IMR-90 (cell line): ENCODE measurements around the gene GNAO1. TPM values are rescaled to one million over a fixed set of nuclear protein-coding genes. Genes with fewer than 3 reads are reported as not detected.

Experiments used
- ATAC-seq: fragments of 200-7000 bp; cut with Tn5 transposase; 2 replicates; pipeline ENCODE4 v1.9.1; 2020; ENCODE audit warnings: low read depth, mild to moderate bottlenecking, moderate library complexity
- BruUV-seq: library from RNA; stranded (reverse); fragments of 400-500 nt; replicated peaks from 2 replicates; lab custom pipeline; 2021; lab: Mats Ljungman, UMichigan
- CTCF ChIA-PET: fragments of 300-600 bp; formaldehyde crosslinking; extraction: SDS; loops from one replicate; lab custom pipeline; 2021; ENCODE audit warnings: antibody characterized with exemption; lab: Yijun Ruan, JAX
- POLR2A ChIA-PET: fragments of 300-600 bp; sonication (Branson Sonifier 250); formaldehyde crosslinking; loops from one replicate; lab custom pipeline; 2022; ENCODE audit warnings: antibody characterized with exemption; ENCODE audit not compliant: unreplicated experiment; lab: Charles Lee
- DNase-seq: peaks from one replicate; pipeline ENCODE4 v3.0.0; 2013
- H2AFZ ChIP-seq: replicated peaks from 2 replicates; pipeline ENCODE3; 2013; ENCODE audit warnings: low read length, mild to moderate bottlenecking; ENCODE audit not compliant: poor library complexity
- H2AK5ac ChIP-seq: 2 replicates; pipeline ENCODE4 v1.6.1; 2013; ENCODE audit warnings: low read depth, low read length, inconsistent platforms
- H2AK9ac ChIP-seq: replicated peaks from 2 replicates; pipeline ENCODE3; 2013; ENCODE audit warnings: mild to moderate bottlenecking, low read depth, low read length, moderate library complexity; ENCODE audit not compliant: poor library complexity
- H2BK120ac ChIP-seq: 2 replicates; pipeline ENCODE4 v1.6.1; 2013; ENCODE audit warnings: low read depth, low read length, inconsistent platforms
- H2BK15ac ChIP-seq: 3 replicates; pipeline ENCODE4 v1.6.1; 2013; ENCODE audit warnings: low read depth, low read length, inconsistent platforms
- H2BK20ac ChIP-seq: 2 replicates; pipeline ENCODE4 v1.6.1; 2013; ENCODE audit warnings: low read depth, mild to moderate bottlenecking, inconsistent platforms, low read length, moderate library complexity
- H2BK5ac ChIP-seq: 2 replicates; pipeline ENCODE4 v1.6.1; 2013; ENCODE audit warnings: mild to moderate bottlenecking, low read depth, low read length, inconsistent platforms; ENCODE audit not compliant: poor library complexity, severe bottlenecking
- H3K14ac ChIP-seq: replicated peaks from 2 replicates; pipeline ENCODE4 v1.6.1; 2013; ENCODE audit warnings: low read depth, low read length, inconsistent platforms
- H3K18ac ChIP-seq: 2 replicates; pipeline ENCODE4 v1.6.1; 2013; ENCODE audit warnings: low read depth, low read length, control low read depth
- H3K23ac ChIP-seq: 2 replicates; pipeline ENCODE4 v1.6.1; 2013; ENCODE audit warnings: low read depth, low read length, inconsistent platforms
- H3K27ac ChIP-seq: 2 replicates; pipeline ENCODE4 v1.5.1; 2013; ENCODE audit warnings: mild to moderate bottlenecking, control low read depth, low read length; ENCODE audit not compliant: insufficient read depth
- H3K27me3 ChIP-seq: 2 replicates; pipeline ENCODE4 v1.6.1; 2013; ENCODE audit warnings: low read length; ENCODE audit not compliant: control insufficient read depth, insufficient read depth
- H3K36me3 ChIP-seq: 2 replicates; pipeline ENCODE4 v1.6.1; 2013; ENCODE audit warnings: low read length, mixed read lengths; ENCODE audit not compliant: control insufficient read depth, insufficient read depth
- H3K4ac ChIP-seq: 2 replicates; pipeline ENCODE4 v1.6.1; 2013; ENCODE audit warnings: low read depth, low read length, inconsistent platforms
- H3K4me1 ChIP-seq: 2 replicates; pipeline ENCODE4 v1.6.1; 2013; ENCODE audit warnings: low read length, mixed read lengths; ENCODE audit not compliant: control insufficient read depth, insufficient read depth
- H3K4me2 ChIP-seq: 2 replicates; pipeline ENCODE4 v1.6.1; 2013; ENCODE audit warnings: low read depth, mild to moderate bottlenecking, control low read depth, low read length, moderate library complexity
- H3K4me3 ChIP-seq: 2 replicates; pipeline ENCODE4 v1.5.1; 2013; ENCODE audit warnings: low read depth, mild to moderate bottlenecking, control low read depth, low read length, moderate library complexity; ENCODE audit not compliant: insufficient read depth
- H3K56ac ChIP-seq: 2 replicates; pipeline ENCODE4 v1.6.1; 2013; ENCODE audit warnings: low read length, inconsistent platforms; ENCODE audit not compliant: insufficient read depth; ENCODE audit errors: extremely low read depth
- H3K79me1 ChIP-seq, 2 experiments: 2 replicates each; pipeline ENCODE4 v1.6.1; 2013; ENCODE audit warnings: low read length in 2 of 2, inconsistent platforms in 1 of 2, low read depth in 1 of 2
- H3K9ac ChIP-seq: 2 replicates; pipeline ENCODE4 v1.6.1; 2013; ENCODE audit warnings: low read depth, low read length, control low read depth
- H3K9me1 ChIP-seq: 2 replicates; pipeline ENCODE4 v1.6.1; 2013; ENCODE audit warnings: low read length, inconsistent platforms; ENCODE audit not compliant: insufficient read depth
- H3K9me3 ChIP-seq: 2 replicates; pipeline ENCODE4 v1.6.1; 2013; ENCODE audit warnings: low read length; ENCODE audit not compliant: control insufficient read depth, insufficient read depth
- H4K20me1 ChIP-seq: 2 replicates; pipeline ENCODE4 v1.6.1; 2013; ENCODE audit warnings: low read length, inconsistent platforms; ENCODE audit not compliant: insufficient read depth
- H4K5ac ChIP-seq: 2 replicates; pipeline ENCODE4 v1.6.1; 2013; ENCODE audit warnings: mild to moderate bottlenecking, low read depth, low read length, control low read depth
- H4K8ac ChIP-seq, 2 experiments: 2 replicates each; pipeline ENCODE4 v1.6.1; 2013; ENCODE audit warnings: low read depth in 2 of 2, low read length in 2 of 2, control low read depth in 1 of 2, inconsistent platforms in 1 of 2
- H4K91ac ChIP-seq: 2 replicates; pipeline ENCODE4 v1.6.1; 2013; ENCODE audit warnings: low read depth, low read length, inconsistent platforms; ENCODE audit not compliant: insufficient read depth
- CEBPB ChIP-seq: IDR thresholded peaks from 2 replicates; pipeline ENCODE4 v1.6.1; 2012; ENCODE audit warnings: low read depth, low read length, improper control_type of control experiment
- ELK1 ChIP-seq: fragments of 150-350 bp; IDR thresholded peaks from 2 replicates; pipeline ENCODE4 v1.6.1; 2016; ENCODE audit warnings: low read depth, mild to moderate bottlenecking, low read length, moderate library complexity, borderline replicate concordance
- WGBS, 2 experiments: methylation state at CpG; one replicate each; pipeline versions ENCODE4 v1.1.5 to v1.1.7; 2013; ENCODE audit warnings: missing lambda C conversion rate in 2 of 2; ENCODE audit not compliant: insufficient read length in 1 of 2; ENCODE audit errors: extremely low coverage in 2 of 2; 5-methylcytosine and 5-hydroxymethylcytosine counted together
- dilution Hi-C: fragments of 300-500 bp; cut with HindIII; formaldehyde crosslinking; loops from one replicate; pipeline ENCODE4 v1.14.3; 2018; ENCODE audit warnings: low sequenced_read_pairs; ENCODE audit not compliant: unreplicated experiment
- in situ Hi-C: fragments of 300-500 bp; cut with MboI; formaldehyde crosslinking; loops from 3 replicates; pipeline ENCODE4 v1.14.3; 2019; ENCODE audit warnings: low sequenced_read_pairs, inconsistent platforms, mixed read lengths
- intact Hi-C: fragments of 100-400 bp; cut with micrococcal nuclease; formaldehyde crosslinking; loops from 2 replicates; pipeline ENCODE4 v1.10.0; 2022
- polyA plus RNA-seq, 3 experiments: library from polyadenylated mRNA; depleted of rRNA; stranded (reverse); fragments of >200 nt; gene quantifications; 2 replicates each; pipeline ENCODE4 v1.2.3, GENCODE V29; 2012; ENCODE audit warnings: low replicate concordance in 1 of 3
- total RNA-seq: library from RNA; depleted of rRNA; stranded (reverse); fragments of >200 nt; gene quantifications from 2 replicates; pipeline ENCODE4 v1.2.3, GENCODE V29; 2012

The GNAO1 gene
- total and polyA plus RNA-seq, 2 of the 4 experiments (the other 2 are of a cell fraction): under 0.01 to 0.07 TPM

GRCh38 chr16:56364865-56365264 is 173.6 kb downstream of the GNAO1 start:
- no peak overlapping the region for H3K23ac ChIP-seq
- H2BK120ac ChIP-seq: no peak overlapping the region
- ATAC-seq (no peak), DNase-seq (no peak)
- H3K4me1 ChIP-seq: no peaks in the 10 kb centered on the region
- 100% methylated on average over 1 of the region's 8 CpGs; no CpG with 5 or more reads in 1 of the 2 experiments for WGBS, 2 experiments
- no peak overlapping the region for H4K91ac ChIP-seq
- H3K9ac ChIP-seq: no peak overlapping the region
- peaks cover 12 to 18% of the 10 kb centered on the region in 2 experiments for H3K79me1 ChIP-seq
- H4K8ac ChIP-seq: no peak overlapping the region
- no TSS peak for BruUV-seq
- H3K4ac ChIP-seq: no peak overlapping the region
- H3K9me1 ChIP-seq: peaks cover 8% of the 10 kb centered on the region; the same call in 1 of the 2 replicates
- no peak overlapping the region for H3K27ac ChIP-seq
- no peak overlapping the region for H2AK5ac ChIP-seq
- H3K14ac ChIP-seq: no peak overlapping the region
- no peaks in the 10 kb centered on the region for H3K9me3 ChIP-seq
- H3K27me3 ChIP-seq: no peaks in the 10 kb centered on the region
- POLR2A ChIA-PET: no interaction called here
- no peak overlapping the region for H2AFZ ChIP-seq
- dilution Hi-C loops (no loop called here), in situ Hi-C loops (loop anchor here (25.0 kb wide), 1 partner anchor 878 kb away; the partner anchor contains the start of gene MMP2), intact Hi-C loops (no loop called here)
- no peak overlapping the region for H4K5ac ChIP-seq
- H2BK5ac ChIP-seq: no peak overlapping the region
- H2BK20ac ChIP-seq: no peak overlapping the region
- H2AK9ac ChIP-seq: no peak overlapping the region
- CTCF ChIA-PET: no interaction called here
- H3K4me2 ChIP-seq: no peak overlapping the region
- no peak overlapping the region for H3K4me3 ChIP-seq
- H4K20me1 ChIP-seq: no peaks in the 10 kb centered on the region
- H2BK15ac ChIP-seq: no peak overlapping the region
- no peak overlapping the region for H3K56ac ChIP-seq
- H3K18ac ChIP-seq: no peak overlapping the region
- TF ChIP-seq ELK1 (no peak), CEBPB (no peak)
- H3K36me3 ChIP-seq: peaks cover 53% of the 10 kb centered on the region
